ENCODE results near the gene ATP2C2.

GRCh38 chr16:84331998-84332780 is 36.1 kb upstream of the ATP2C2 start:
- TF ChIP-seq CTCF (IDR thresholded peaks at IDR 0.05) (no peak), EZH2phosphoT487 (IDR thresholded peaks at IDR 0.05) (no peak)

Measured in neural progenitor cell (in vitro differentiated cells).